SK-N-SH (cell line): ENCODE data around the gene ZNRF1. TPM values are rescaled to one million over a fixed set of nuclear protein-coding genes. Genes with fewer than 3 reads are reported as not detected.
A peak's percentile ranks its signal among the peaks of the same experiment; 100 is the strongest.

Experiments used
- CTCF ChIA-PET: fragments of 300-600, 350-600 bp; formaldehyde crosslinking; extraction: SDS; loops from one replicate; lab custom pipeline; 2021; lab: Yijun Ruan, JAX
- POLR2A ChIA-PET: fragments of 350-600 bp; sonication (Branson Sonifier 250); formaldehyde crosslinking; extraction: SDS; loops from one replicate; lab custom pipeline; 2020; ENCODE audit warnings: antibody characterized with exemption, inconsistent platforms; lab: Yijun Ruan, JAX
- DNase-seq: peaks from one replicate; pipeline ENCODE4 v3.0.0; 2012
- H2AFZ ChIP-seq: fragments of 200-600 bp; sonication (generic); 2 replicates; pipeline ENCODE4 v1.8.1; 2016; ENCODE audit warnings: antibody characterized with exemption, mild to moderate bottlenecking, low read depth
- H3F3A ChIP-seq: fragments of 200-600 bp; sonication (generic); replicated peaks from 2 replicates; pipeline ENCODE3; 2016; ENCODE audit warnings: antibody characterized with exemption, mild to moderate bottlenecking; ENCODE audit not compliant: insufficient read depth
- H3K27ac ChIP-seq, 2 experiments: fragments of 200-500 bp in 1 of 2; fragments of 200-600 bp in 1 of 2; sonication (Bioruptor generic) in 1 of 2; sonication (generic), shearing (Covaris generic) in 1 of 2; 2 replicates each; pipeline versions ENCODE4 v1.5.1 to v1.6.1; 2014 to 2016; ENCODE audit warnings: low read depth in 2 of 2, inconsistent platforms in 1 of 2, low read length in 1 of 2, mild to moderate bottlenecking in 1 of 2, mixed read lengths in 1 of 2
- H3K27me3 ChIP-seq: fragments of 200-600 bp; sonication (generic), shearing (Covaris generic); 2 replicates; pipeline ENCODE4 v1.6.1; 2016; ENCODE audit warnings: mixed run types; ENCODE audit not compliant: insufficient read depth
- H3K36me3 ChIP-seq, 2 experiments: fragments of 200-500 bp in 1 of 2; fragments of 200-600 bp in 1 of 2; sonication (Bioruptor generic) in 1 of 2; sonication (generic) in 1 of 2; replicated peaks in 1 of 2; 2 replicates each; pipeline versions ENCODE3 to v1.5.1; 2014 to 2016; ENCODE audit warnings: low read length in 1 of 2, mild to moderate bottlenecking in 1 of 2; ENCODE audit not compliant: insufficient read depth in 2 of 2, control insufficient read depth in 1 of 2
- H3K4me1 ChIP-seq, 2 experiments: fragments of 200-500 bp in 1 of 2; fragments of 200-600 bp in 1 of 2; sonication (Bioruptor generic) in 1 of 2; sonication (generic), shearing (Covaris generic) in 1 of 2; 2 replicates each; pipeline versions ENCODE4 v1.5.1 to v1.6.1; 2014 to 2016; ENCODE audit warnings: low read depth in 1 of 2, low read length in 1 of 2, mixed run types in 1 of 2; ENCODE audit not compliant: insufficient read depth in 2 of 2, control insufficient read depth in 1 of 2
- H3K4me2 ChIP-seq: fragments of 200-600 bp; sonication (generic), shearing (Covaris generic); 2 replicates; pipeline ENCODE4 v1.6.1; 2017; ENCODE audit warnings: mixed run types
- H3K4me3 ChIP-seq, 2 experiments: fragments of 200-500 bp in 1 of 2; fragments of 200-600 bp in 1 of 2; sonication (Bioruptor generic) in 1 of 2; sonication (generic), shearing (Covaris generic) in 1 of 2; 2 replicates each; pipeline versions ENCODE4 v1.5.1 to v1.8.1; 2014 to 2016; ENCODE audit warnings: low read depth in 2 of 2, inconsistent platforms in 1 of 2, low read length in 1 of 2, mild to moderate bottlenecking in 1 of 2, mixed read lengths in 1 of 2, moderate library complexity in 1 of 2
- H3K79me2 ChIP-seq: fragments of 200-600 bp; sonication (generic); 2 replicates; pipeline ENCODE4 v1.8.1; 2017; ENCODE audit warnings: mild to moderate bottlenecking; ENCODE audit not compliant: insufficient read depth
- H3K9ac ChIP-seq: fragments of 200-600 bp; sonication (generic); 2 replicates; pipeline ENCODE4 v1.6.1; 2017; ENCODE audit warnings: mixed run types
- H3K9me2 ChIP-seq: fragments of 200-600 bp; sonication (generic); 2 replicates; pipeline ENCODE4 v1.6.1; 2017; ENCODE audit warnings: mixed run types
- H3K9me3 ChIP-seq: fragments of 200-600 bp; sonication (generic); 2 replicates; pipeline ENCODE4 v1.6.1; 2017; ENCODE audit warnings: mixed run types, mild to moderate bottlenecking, moderate library complexity
- H4K20me1 ChIP-seq: fragments of 200-600 bp; sonication (generic); 2 replicates; pipeline ENCODE4 v1.6.1; 2017; ENCODE audit warnings: mild to moderate bottlenecking, mixed run types; ENCODE audit not compliant: insufficient read depth
- CHD2 ChIP-seq: fragments of 150-350 bp; IDR thresholded peaks from 2 replicates; pipeline ENCODE4 v1.6.1; 2018; ENCODE audit warnings: low read length; ENCODE audit not compliant: partially characterized antibody
- ELF1 ChIP-seq: IDR thresholded peaks from 2 replicates; pipeline ENCODE4 v1.4.0; 2012
- EZH2phosphoT487 ChIP-seq: fragments of 200-600 bp; sonication (generic); IDR thresholded peaks from 2 replicates; pipeline ENCODE4 v1.6.1; 2017; ENCODE audit warnings: low read depth, mixed run types, mild to moderate bottlenecking, antibody characterized with exemption, moderate library complexity, borderline replicate concordance
- FOXM1 ChIP-seq: IDR thresholded peaks from 2 replicates; pipeline ENCODE4 v1.4.0; 2012; ENCODE audit warnings: low read depth, mild to moderate bottlenecking
- GATA2 ChIP-seq: sonication (generic); formaldehyde crosslinking; IDR thresholded peaks from 2 replicates; pipeline ENCODE4 v1.5.0; 2020; ENCODE audit warnings: mild to moderate bottlenecking, missing genetic modification reagents
- JUND ChIP-seq: IDR thresholded peaks from 2 replicates; pipeline ENCODE4 v1.4.0; 2012
- POLR2AphosphoS5 ChIP-seq: IDR thresholded peaks from 2 replicates; pipeline ENCODE4 v1.6.1; 2012; ENCODE audit warnings: low read depth, low read length
- RCOR1 ChIP-seq: fragments of 150-350 bp; IDR thresholded peaks from 2 replicates; pipeline ENCODE4 v1.6.1; 2017; ENCODE audit warnings: antibody characterized with exemption, low read length
- SIN3A ChIP-seq: IDR thresholded peaks from 2 replicates; pipeline ENCODE4 v1.6.1; 2012; ENCODE audit warnings: low read depth, mild to moderate bottlenecking, low read length, moderate library complexity, borderline replicate concordance
- YY1 ChIP-seq: IDR thresholded peaks from 2 replicates; pipeline ENCODE4 v1.4.0; 2012; ENCODE audit warnings: low read depth, mild to moderate bottlenecking
- polyA plus RNA-seq, 3 experiments: library from polyadenylated mRNA; depleted of rRNA; stranded (reverse); fragments of >200 nt; gene quantifications; 2 replicates each; pipeline ENCODE4 v1.2.3, GENCODE V29; 2012
- TF ChIP-seq, protein P1 (sequence below): fragments of 150-350 bp; IDR thresholded peaks from 2 replicates; pipeline ENCODE4 v1.6.1; 2017; ENCODE audit warnings: antibody characterized with exemption, low read length, low read depth, borderline replicate concordance
- TF ChIP-seq, protein P2 (sequence below): IDR thresholded peaks from 2 replicates; pipeline ENCODE4 v1.6.1; 2012; ENCODE audit warnings: mild to moderate bottlenecking, low read depth, low read length, moderate library complexity
- TF ChIP-seq, protein P3 (sequence below): IDR thresholded peaks from 2 replicates; pipeline ENCODE4 v1.4.0; 2012; ENCODE audit warnings: low read depth, borderline replicate concordance

Gene ZNRF1
- polyA plus RNA-seq, 1 of the 3 experiments (the other 2 are of a cell fraction): 23.7 TPM

DNA sequence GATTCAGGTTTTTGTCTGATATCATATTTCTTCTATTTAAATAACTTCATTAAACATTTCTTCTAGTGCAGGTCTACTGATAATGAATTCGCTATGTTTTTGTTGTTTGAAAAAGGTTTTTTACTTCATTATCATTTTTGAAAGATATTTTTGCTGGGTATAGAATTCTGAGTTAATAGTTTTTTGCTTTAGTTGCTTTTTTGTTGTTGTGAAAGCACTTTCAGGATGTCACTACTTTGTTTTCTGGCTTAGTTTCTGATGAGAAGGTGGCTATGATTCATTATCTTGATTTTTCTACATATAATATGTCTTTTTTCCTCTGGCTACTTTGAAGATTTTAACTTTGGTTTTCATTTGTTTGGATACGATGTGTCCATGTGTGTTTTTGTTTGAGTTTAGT is 153.0 kb downstream of the ZNRF1 start (continued):
- no peak for TF ChIP-seq JUND
- TF ChIP-seq POLR2AphosphoS5: no peak
- TF ChIP-seq, all 33 proteins: peak for 0

DNA sequence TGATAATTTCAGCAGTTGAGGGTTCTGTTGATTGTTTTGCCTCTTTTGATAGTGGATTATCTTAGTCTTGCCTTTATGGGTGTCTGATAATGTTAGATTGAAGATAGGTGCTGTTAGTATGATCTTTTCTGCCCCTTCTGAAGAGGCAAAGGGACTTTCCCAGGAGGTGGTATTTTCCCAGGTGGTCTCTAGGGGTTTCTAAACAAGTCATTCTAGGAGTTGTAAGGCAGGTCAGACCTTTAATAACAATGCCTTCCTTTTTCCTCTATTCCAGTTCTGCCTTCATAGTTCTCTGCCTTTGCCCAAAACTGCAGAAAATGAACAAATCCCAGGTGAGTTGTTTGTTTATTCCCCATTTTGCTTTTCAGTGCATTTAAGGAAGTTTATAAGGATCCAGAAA is 153.8 kb downstream of the ZNRF1 start:
- Histone ChIP-seq H3K79me2 (peaks cover 44% of the 10 kb centered on the region), H3K4me1 (no peaks in the 10 kb centered on the region)

More for the DNA sequence above, 153.8 kb downstream of the ZNRF1 start:
- TF ChIP-seq GATA2 (CRISPR knock-in tag): no peak
- TF ChIP-seq RCOR1: no peak
- no peak for TF ChIP-seq YY1
- TF ChIP-seq ELF1: no peak
- no peak for TF ChIP-seq EZH2phosphoT487
- TF ChIP-seq, protein P1, sequence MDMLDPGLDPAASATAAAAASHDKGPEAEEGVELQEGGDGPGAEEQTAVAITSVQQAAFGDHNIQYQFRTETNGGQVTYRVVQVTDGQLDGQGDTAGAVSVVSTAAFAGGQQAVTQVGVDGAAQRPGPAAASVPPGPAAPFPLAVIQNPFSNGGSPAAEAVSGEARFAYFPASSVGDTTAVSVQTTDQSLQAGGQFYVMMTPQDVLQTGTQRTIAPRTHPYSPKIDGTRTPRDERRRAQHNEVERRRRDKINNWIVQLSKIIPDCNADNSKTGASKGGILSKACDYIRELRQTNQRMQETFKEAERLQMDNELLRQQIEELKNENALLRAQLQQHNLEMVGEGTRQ: no peak
- TF ChIP-seq POLR2AphosphoS5: no peak
- no peak for TF ChIP-seq FOXM1
- TF ChIP-seq, protein P2, sequence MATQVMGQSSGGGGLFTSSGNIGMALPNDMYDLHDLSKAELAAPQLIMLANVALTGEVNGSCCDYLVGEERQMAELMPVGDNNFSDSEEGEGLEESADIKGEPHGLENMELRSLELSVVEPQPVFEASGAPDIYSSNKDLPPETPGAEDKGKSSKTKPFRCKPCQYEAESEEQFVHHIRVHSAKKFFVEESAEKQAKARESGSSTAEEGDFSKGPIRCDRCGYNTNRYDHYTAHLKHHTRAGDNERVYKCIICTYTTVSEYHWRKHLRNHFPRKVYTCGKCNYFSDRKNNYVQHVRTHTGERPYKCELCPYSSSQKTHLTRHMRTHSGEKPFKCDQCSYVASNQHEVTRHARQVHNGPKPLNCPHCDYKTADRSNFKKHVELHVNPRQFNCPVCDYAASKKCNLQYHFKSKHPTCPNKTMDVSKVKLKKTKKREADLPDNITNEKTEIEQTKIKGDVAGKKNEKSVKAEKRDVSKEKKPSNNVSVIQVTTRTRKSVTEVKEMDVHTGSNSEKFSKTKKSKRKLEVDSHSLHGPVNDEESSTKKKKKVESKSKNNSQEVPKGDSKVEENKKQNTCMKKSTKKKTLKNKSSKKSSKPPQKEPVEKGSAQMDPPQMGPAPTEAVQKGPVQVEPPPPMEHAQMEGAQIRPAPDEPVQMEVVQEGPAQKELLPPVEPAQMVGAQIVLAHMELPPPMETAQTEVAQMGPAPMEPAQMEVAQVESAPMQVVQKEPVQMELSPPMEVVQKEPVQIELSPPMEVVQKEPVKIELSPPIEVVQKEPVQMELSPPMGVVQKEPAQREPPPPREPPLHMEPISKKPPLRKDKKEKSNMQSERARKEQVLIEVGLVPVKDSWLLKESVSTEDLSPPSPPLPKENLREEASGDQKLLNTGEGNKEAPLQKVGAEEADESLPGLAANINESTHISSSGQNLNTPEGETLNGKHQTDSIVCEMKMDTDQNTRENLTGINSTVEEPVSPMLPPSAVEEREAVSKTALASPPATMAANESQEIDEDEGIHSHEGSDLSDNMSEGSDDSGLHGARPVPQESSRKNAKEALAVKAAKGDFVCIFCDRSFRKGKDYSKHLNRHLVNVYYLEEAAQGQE: no peak
- TF ChIP-seq CHD2: no peak
- TF ChIP-seq SIN3A: no peak
- TF ChIP-seq, protein P3, sequence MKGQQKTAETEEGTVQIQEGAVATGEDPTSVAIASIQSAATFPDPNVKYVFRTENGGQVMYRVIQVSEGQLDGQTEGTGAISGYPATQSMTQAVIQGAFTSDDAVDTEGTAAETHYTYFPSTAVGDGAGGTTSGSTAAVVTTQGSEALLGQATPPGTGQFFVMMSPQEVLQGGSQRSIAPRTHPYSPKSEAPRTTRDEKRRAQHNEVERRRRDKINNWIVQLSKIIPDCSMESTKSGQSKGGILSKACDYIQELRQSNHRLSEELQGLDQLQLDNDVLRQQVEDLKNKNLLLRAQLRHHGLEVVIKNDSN: no peak
- no peak for DNase-seq
- H3K27ac ChIP-seq: no peak overlapping the region
- no peaks in the 10 kb centered on the region for H3K27me3 ChIP-seq
- H3K4me3 ChIP-seq: 0 out of 4 replicates have a peak overlapping the region, but pooled peaks of 1 of the 2 experiments have one; percentile 4
- H3K36me3 ChIP-seq: peaks cover 10 to 62% of the 10 kb centered on the region in 2 experiments
- H4K20me1 ChIP-seq: no peaks in the 10 kb centered on the region
- H3K9me2 ChIP-seq: no peaks in the 10 kb centered on the region
- peaks cover 19% of the 10 kb centered on the region for H3K9me3 ChIP-seq
- CTCF ChIA-PET: no interaction called here
- no peak overlapping the region for H3K4me2 ChIP-seq
- H3K9ac ChIP-seq: no peak overlapping the region
- H3F3A ChIP-seq: no peaks in the 10 kb centered on the region
- POLR2A ChIA-PET: no interaction called here
- H2AFZ ChIP-seq: no peak overlapping the region
